Osteoblast (primary cell): ENCODE measurements around the gene CNIH2. TPM values are rescaled to one million over a fixed set of nuclear protein-coding genes. Genes with fewer than 3 reads are reported as not detected.

Experiments
- DNase-seq: peaks from one replicate; pipeline ENCODE4 v3.0.0; 2011; ENCODE audit warnings: low spot score, mixed read lengths; ENCODE audit not compliant: insufficient read length; ENCODE audit errors: missing footprints
- H2AFZ ChIP-seq: 2 replicates; pipeline ENCODE4 v1.6.0; 2011; ENCODE audit warnings: mild to moderate bottlenecking, low read length
- H3K27ac ChIP-seq: 2 replicates; pipeline ENCODE4 v1.5.1; 2011; ENCODE audit warnings: mild to moderate bottlenecking, low read depth, low read length, moderate library complexity
- H3K27me3 ChIP-seq: 2 replicates; pipeline ENCODE4 v1.6.0; 2012; ENCODE audit warnings: mild to moderate bottlenecking, control low read depth, inconsistent platforms, low read length, moderate library complexity; ENCODE audit not compliant: insufficient read depth
- H3K36me3 ChIP-seq: 2 replicates; pipeline ENCODE4 v1.5.1; 2011; ENCODE audit warnings: mild to moderate bottlenecking, low read length, control low read depth, moderate library complexity; ENCODE audit not compliant: insufficient read depth
- H3K4me1 ChIP-seq: 2 replicates; pipeline ENCODE4 v1.5.1; 2011; ENCODE audit warnings: mild to moderate bottlenecking, low read length, control low read depth, moderate library complexity; ENCODE audit not compliant: insufficient read depth
- H3K4me2 ChIP-seq: 2 replicates; pipeline ENCODE4 v1.6.0; 2011; ENCODE audit warnings: mild to moderate bottlenecking, low read length; ENCODE audit not compliant: insufficient read depth
- H3K4me3 ChIP-seq: fragments of 200-600 bp; sonication (generic); 3 replicates; pipeline ENCODE4 v1.5.1; 2012; ENCODE audit warnings: mild to moderate bottlenecking, low read length, inconsistent platforms; ENCODE audit not compliant: insufficient read depth
- H3K79me2 ChIP-seq: 2 replicates; pipeline ENCODE4 v1.6.0; 2012; ENCODE audit warnings: mild to moderate bottlenecking, low read length, control low read depth, inconsistent platforms; ENCODE audit not compliant: insufficient read depth
- H3K9me3 ChIP-seq: 2 replicates; pipeline ENCODE4 v1.5.1; 2011; ENCODE audit warnings: low read depth, low read length, control low read depth
- H4K20me1 ChIP-seq: 2 replicates; pipeline ENCODE4 v1.6.0; 2012; ENCODE audit warnings: mild to moderate bottlenecking, low read length, control low read depth; ENCODE audit not compliant: insufficient read depth
- CTCF ChIP-seq: IDR thresholded peaks from 2 replicates; pipeline ENCODE4 v1.5.1; 2011; ENCODE audit warnings: mild to moderate bottlenecking, low read depth, low read length, moderate library complexity; ENCODE audit errors: extremely low read depth
- total RNA-seq: library from RNA; depleted of rRNA; stranded (reverse); fragments of >200 nt; gene quantifications from 2 replicates; pipeline ENCODE4 v1.2.3, GENCODE V29; 2012

CNIH2 gene
- total RNA-seq, 1 donor, result not detected

GRCh38 chr11:66297610-66298009 is 19.6 kb downstream of the CNIH2 start:
- no peak overlapping the region for H3K27ac ChIP-seq
- DNase-seq, result peak; percentile 71
- H3K27me3 ChIP-seq, result peaks cover 18% of the 10 kb centered on the region
- no peak overlapping the region for H2AFZ ChIP-seq
- no peaks in the 10 kb centered on the region for H4K20me1 ChIP-seq
- no peaks in the 10 kb centered on the region for H3K4me1 ChIP-seq
- no peaks in the 10 kb centered on the region for H3K79me2 ChIP-seq
- H3K4me2 ChIP-seq, result no peak overlapping the region
- H3K36me3 ChIP-seq, result no peaks in the 10 kb centered on the region
- TF ChIP-seq CTCF, result no peak
- no peak overlapping the region for H3K4me3 ChIP-seq
- H3K9me3 ChIP-seq, result no peaks in the 10 kb centered on the region

GRCh38 chr11:66299186-66299585 is 21.2 kb downstream of the CNIH2 start:
- no peaks in the 10 kb centered on the region for H4K20me1 ChIP-seq
- no peaks in the 10 kb centered on the region for H3K36me3 ChIP-seq
- no peaks in the 10 kb centered on the region for H3K9me3 ChIP-seq
- H3K4me2 ChIP-seq, result no peak overlapping the region
- peaks cover 7% of the 10 kb centered on the region for H3K27me3 ChIP-seq
- H3K79me2 ChIP-seq, result no peaks in the 10 kb centered on the region
- no peak overlapping the region for H3K4me3 ChIP-seq
- no peak for TF ChIP-seq CTCF
- peak; percentile 68 for DNase-seq
- H3K4me1 ChIP-seq, result no peaks in the 10 kb centered on the region
- no peak overlapping the region for H2AFZ ChIP-seq
- H3K27ac ChIP-seq, result no peak overlapping the region

- no peak overlapping the region for H3K4me2 ChIP-seq
- H3K27ac ChIP-seq, result no peak overlapping the region
- H4K20me1 ChIP-seq, result no peaks in the 10 kb centered on the region
- no peaks in the 10 kb centered on the region for H3K36me3 ChIP-seq
- no peaks in the 10 kb centered on the region for H3K9me3 ChIP-seq
- TF ChIP-seq CTCF, result no peak
- H3K27me3 ChIP-seq, result peaks cover 7% of the 10 kb centered on the region
- DNase-seq, result peak; percentile 11
- no peaks in the 10 kb centered on the region for H3K79me2 ChIP-seq
- H3K4me1 ChIP-seq, result no peaks in the 10 kb centered on the region
- H3K4me3 ChIP-seq, result no peak overlapping the region
- H2AFZ ChIP-seq, result no peak overlapping the region
These were observed 24.7 kb downstream of the CNIH2 start for GRCh38 chr11:66302656-66303055.

- Histone ChIP-seq H3K4me3 (no peak overlapping the region), H4K20me1 (peaks cover 3% of the 10 kb centered on the region), H3K4me2 (no peak overlapping the region), H3K79me2 (peaks cover 10% of the 10 kb centered on the region), H3K27me3 (peaks cover 3% of the 10 kb centered on the region), H3K9me3 (no peaks in the 10 kb centered on the region), H3K4me1 (peaks cover 14% of the 10 kb centered on the region), H3K27ac (no peak overlapping the region), H2AFZ (no peak overlapping the region), H3K36me3 (no peaks in the 10 kb centered on the region)
- no peak for DNase-seq
- TF ChIP-seq CTCF, result no peak
These were observed 31.5 kb downstream of the CNIH2 start for GRCh38 chr11:66309475-66309874.
